Measurements from ENCODE around the gene KCNG2.

KCNG2 gene

GRCh38 chr18:79819064-79819967 lies 21.6 kb downstream of the KCNG2 start:
- DNase-seq (ENCODE audit: low spot score): no peak

- no peak for DNase-seq (ENCODE audit: low spot score)
Measured at GRCh38 chr18:79819968-79820351, 22.2 kb downstream of the KCNG2 start.

- no peak for DNase-seq (ENCODE audit: low spot score)
Measured at GRCh38 chr18:79823120-79823519, 25.4 kb downstream of the KCNG2 start.

- DNase-seq (ENCODE audit: low spot score): no peak
Measured at GRCh38 chr18:79825913-79826312, 28.2 kb downstream of the KCNG2 start.

GRCh38 chr18:79826966-79827365 lies 29.2 kb downstream of the KCNG2 start:
- no peak for DNase-seq (ENCODE audit: low spot score)

GRCh38 chr18:79828258-79828657 lies 30.5 kb downstream of the KCNG2 start:
- DNase-seq (ENCODE audit: low spot score): no peak

- DNase-seq (ENCODE audit: low spot score): no peak
Measured at GRCh38 chr18:79829136-79829854, 31.6 kb downstream of the KCNG2 start.

- DNase-seq (ENCODE audit: low spot score): no peak
Measured at GRCh38 chr18:79832169-79832568, 34.4 kb downstream of the KCNG2 start.

- no peak for DNase-seq (ENCODE audit: low spot score)
Measured at GRCh38 chr18:79834834-79835233, 37.1 kb downstream of the KCNG2 start.

- DNase-seq (ENCODE audit: low spot score): no peak
Measured at GRCh38 chr18:79841936-79842335, 44.2 kb downstream of the KCNG2 start.

- DNase-seq (ENCODE audit: low spot score): no peak
Measured at GRCh38 chr18:79844999-79845563, 47.3 kb downstream of the KCNG2 start.

- no peak for DNase-seq (ENCODE audit: low spot score)
Measured at GRCh38 chr18:79846936-79847557, 49.3 kb downstream of the KCNG2 start.

GRCh38 chr18:79847606-79848293 lies 50.0 kb downstream of the KCNG2 start:
- DNase-seq (ENCODE audit: low spot score): no peak

- DNase-seq (ENCODE audit: low spot score): no peak
Measured at GRCh38 chr18:79848294-79848578, 50.5 kb downstream of the KCNG2 start.

- no peak for DNase-seq (ENCODE audit: low spot score)
Measured at GRCh38 chr18:79848579-79849327, 51.0 kb downstream of the KCNG2 start.

- no peak for DNase-seq (ENCODE audit: low spot score)
Measured at GRCh38 chr18:79849328-79850207, 51.8 kb downstream of the KCNG2 start.

GRCh38 chr18:79850731-79851130 lies 53.0 kb downstream of the KCNG2 start:
- DNase-seq (ENCODE audit: low spot score): no peak

- no peak for DNase-seq (ENCODE audit: low spot score)
Measured at GRCh38 chr18:79851489-79851888, 53.8 kb downstream of the KCNG2 start.

- no peak for DNase-seq (ENCODE audit: low spot score)
Measured at GRCh38 chr18:79851950-79852349, 54.2 kb downstream of the KCNG2 start.

- no peak for DNase-seq (ENCODE audit: low spot score)
Measured at GRCh38 chr18:79852561-79853302, 55.0 kb downstream of the KCNG2 start.

Data from GM03348 (cell line).